Mucosa of descending colon (tissue), 3 donors: ENCODE measurements around the gene POLR1H. TPM values are rescaled to one million over a fixed set of nuclear protein-coding genes. Genes with fewer than 3 reads are reported as not detected.
"Not testable (repeated sequence)": the region's sequence is repeated elsewhere in the genome, so short reads cannot be mapped to it uniquely, and the experiment has no call there.

Experiments
- ATAC-seq: fragments of 200-7000 bp; cut with Tn5 transposase; one replicate; pipeline ENCODE4 v1.9.1; 2020; ENCODE audit warnings: mild to moderate bottlenecking, moderate library complexity
- DNase-seq, 3 donors: peaks; one replicate each; pipeline ENCODE4 v3.0.0-alpha.2; 2020
- H3K36me3 ChIP-seq: fragments of 200-600 bp; one replicate; pipeline ENCODE4 v1.8.0; 2021; ENCODE audit warnings: low read depth, mild to moderate bottlenecking
- H3K4me1 ChIP-seq: fragments of 200-600 bp; one replicate; pipeline ENCODE4 v1.8.0; 2021; ENCODE audit warnings: low read depth, mild to moderate bottlenecking
- H3K4me3 ChIP-seq: fragments of 200-600 bp; one replicate; pipeline ENCODE4 v1.8.0; 2021; ENCODE audit warnings: mild to moderate bottlenecking
- H3K9me3 ChIP-seq: fragments of 200-600 bp; one replicate; pipeline ENCODE4 v1.8.0; 2021; ENCODE audit warnings: mild to moderate bottlenecking
- intact Hi-C, 2 donors: fragments of 100-400 bp; cut with DNase I in 1 of 2; cut with micrococcal nuclease in 1 of 2; formaldehyde crosslinking; loops; one replicate each; pipeline versions ENCODE4 v1.11.0 to v1.11.1; 2022; cut with DNase I, micrococcal nuclease
- total RNA-seq, 3 donors: library from RNA; stranded (reverse); fragmentation: NEBNext Ultra II Directional in 2 of 3; extraction: Animal tissue kit (Norgen Biotek cat#: 25700) in 2 of 3; gene quantifications; one replicate each; pipeline versions ENCODE4 v1.2.1 to v1.2.4, GENCODE V29; 2021 to 2023
- TF ChIP-seq, protein P1 (sequence below): fragments of 200-600 bp; IDR thresholded peaks from one replicate; pipeline ENCODE4 v1.8.0; 2022; ENCODE audit warnings: antibody characterized with exemption, mild to moderate bottlenecking
- donor health status: DM: no; HTN: no; CAD: no; lungs with moderate emphysema.
- donor health status: DM: no; HTN: no; CAD: no.
- donor health status: DM: no; HTN: yes; CAD: no.

Gene POLR1H
- total RNA-seq, 3 donors from 2014 or later: 22.4 to 31.7 (median 23.0) TPM

DNA sequence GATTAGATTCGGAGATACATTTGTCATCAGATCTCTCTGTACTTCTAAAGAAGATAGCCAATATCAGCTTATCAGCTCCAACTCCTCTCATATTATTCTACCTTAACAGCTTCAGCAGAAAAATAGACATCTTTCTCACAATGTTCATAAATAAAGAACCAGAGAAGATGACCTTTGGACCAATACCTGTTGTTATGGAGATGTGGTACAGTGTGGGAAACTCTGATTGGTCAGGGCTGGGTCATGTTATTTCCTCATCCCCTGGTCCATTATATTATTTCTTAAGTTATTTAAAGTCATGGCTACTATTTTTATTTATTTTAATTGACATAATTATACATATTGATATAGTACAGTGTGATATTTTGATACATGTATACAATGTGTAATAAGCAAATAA is 35.9 kb upstream of the POLR1H start:
- ATAC-seq: peak; percentile 69
- Histone ChIP-seq H3K4me3 (no peak overlapping the region), H3K36me3 (no peaks in the 10 kb centered on the region), H3K4me1 (no peaks in the 10 kb centered on the region), H3K9me3 (no peaks in the 10 kb centered on the region)
- intact Hi-C loops: no loop called here
- no peak for DNase-seq
- TF ChIP-seq, protein P1, sequence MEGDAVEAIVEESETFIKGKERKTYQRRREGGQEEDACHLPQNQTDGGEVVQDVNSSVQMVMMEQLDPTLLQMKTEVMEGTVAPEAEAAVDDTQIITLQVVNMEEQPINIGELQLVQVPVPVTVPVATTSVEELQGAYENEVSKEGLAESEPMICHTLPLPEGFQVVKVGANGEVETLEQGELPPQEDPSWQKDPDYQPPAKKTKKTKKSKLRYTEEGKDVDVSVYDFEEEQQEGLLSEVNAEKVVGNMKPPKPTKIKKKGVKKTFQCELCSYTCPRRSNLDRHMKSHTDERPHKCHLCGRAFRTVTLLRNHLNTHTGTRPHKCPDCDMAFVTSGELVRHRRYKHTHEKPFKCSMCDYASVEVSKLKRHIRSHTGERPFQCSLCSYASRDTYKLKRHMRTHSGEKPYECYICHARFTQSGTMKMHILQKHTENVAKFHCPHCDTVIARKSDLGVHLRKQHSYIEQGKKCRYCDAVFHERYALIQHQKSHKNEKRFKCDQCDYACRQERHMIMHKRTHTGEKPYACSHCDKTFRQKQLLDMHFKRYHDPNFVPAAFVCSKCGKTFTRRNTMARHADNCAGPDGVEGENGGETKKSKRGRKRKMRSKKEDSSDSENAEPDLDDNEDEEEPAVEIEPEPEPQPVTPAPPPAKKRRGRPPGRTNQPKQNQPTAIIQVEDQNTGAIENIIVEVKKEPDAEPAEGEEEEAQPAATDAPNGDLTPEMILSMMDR: no peak

DNA sequence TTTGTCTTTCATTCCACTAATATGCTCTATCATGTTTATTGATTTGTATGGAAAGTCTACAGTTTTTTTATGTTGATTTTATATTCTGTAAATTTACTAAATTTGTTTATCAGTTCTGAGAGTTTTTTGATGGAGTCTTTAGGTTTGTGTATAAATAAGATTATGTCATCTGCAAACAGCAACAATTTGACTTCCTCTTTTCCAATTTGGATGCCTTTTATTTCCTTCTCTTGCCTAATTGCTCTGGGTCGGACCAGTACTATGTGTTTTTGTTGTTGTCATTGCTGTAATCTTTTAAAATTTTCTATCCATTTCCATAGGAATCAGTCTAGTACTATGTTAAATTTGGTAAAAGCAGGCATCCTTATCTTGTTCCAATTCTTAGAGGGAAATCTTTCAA is 31.5 kb upstream of the POLR1H start:
- no peaks in the 10 kb centered on the region for H3K9me3 ChIP-seq
- no peak overlapping the region for H3K4me3 ChIP-seq
- ATAC-seq: no peak
- no peak for DNase-seq
- H3K4me1 ChIP-seq: no peaks in the 10 kb centered on the region
- no peaks in the 10 kb centered on the region for H3K36me3 ChIP-seq
- intact Hi-C loops: no loop called here
- TF ChIP-seq, protein P1: no peak

DNA sequence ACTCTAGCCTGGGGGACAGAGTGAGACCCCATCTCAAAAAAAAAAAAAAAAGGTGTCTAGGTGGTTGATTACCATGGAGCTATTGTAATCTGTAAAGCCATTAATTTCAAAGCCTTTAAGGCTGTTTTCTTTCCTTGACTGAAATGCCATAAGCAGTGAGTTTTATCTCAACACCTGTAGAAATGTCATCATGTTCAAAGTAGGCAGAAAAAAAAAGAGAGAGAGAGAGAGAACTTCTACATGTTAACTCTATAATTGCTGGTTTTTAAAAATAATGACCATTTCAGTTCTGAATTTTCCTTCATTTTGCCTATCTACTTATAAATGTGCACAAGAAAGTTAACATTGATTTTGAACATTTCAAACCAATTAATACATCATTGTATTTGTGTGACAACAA is 29.7 kb upstream of the POLR1H start:
- intact Hi-C loops: no loop called here

DNA sequence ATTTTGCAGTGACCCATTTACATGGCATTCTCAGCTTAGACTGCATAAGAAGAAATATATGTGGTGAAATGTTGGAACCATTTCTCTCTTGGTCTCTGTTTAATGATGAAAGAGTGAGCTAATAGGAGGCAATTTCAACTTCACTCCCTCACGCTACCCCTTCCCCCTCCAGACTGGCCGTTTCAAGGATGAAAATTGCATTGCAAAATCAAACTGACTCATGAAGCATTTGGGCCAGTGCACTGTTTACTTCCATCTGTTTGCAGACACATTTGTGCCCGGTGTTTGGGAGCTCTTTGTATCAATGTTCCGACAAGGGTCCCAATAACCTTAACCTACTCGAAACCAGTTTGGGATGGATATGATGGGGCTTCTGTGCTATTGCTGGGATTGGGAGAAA is 27.6 kb upstream of the POLR1H start:
- DNase-seq, H3K4me3 ChIP-seq, H3K36me3 ChIP-seq, H3K9me3 ChIP-seq, H3K4me1 ChIP-seq, ATAC-seq, intact Hi-C loops: not testable (repeated sequence)

More for the DNA sequence above, 29.7 kb upstream of the POLR1H start:
- H3K4me1 ChIP-seq: no peaks in the 10 kb centered on the region
- H3K36me3 ChIP-seq: no peaks in the 10 kb centered on the region
- ATAC-seq: no peak
- no peaks in the 10 kb centered on the region for H3K9me3 ChIP-seq
- no peak for DNase-seq
- no peak overlapping the region for H3K4me3 ChIP-seq
- TF ChIP-seq, protein P1: no peak

DNA sequence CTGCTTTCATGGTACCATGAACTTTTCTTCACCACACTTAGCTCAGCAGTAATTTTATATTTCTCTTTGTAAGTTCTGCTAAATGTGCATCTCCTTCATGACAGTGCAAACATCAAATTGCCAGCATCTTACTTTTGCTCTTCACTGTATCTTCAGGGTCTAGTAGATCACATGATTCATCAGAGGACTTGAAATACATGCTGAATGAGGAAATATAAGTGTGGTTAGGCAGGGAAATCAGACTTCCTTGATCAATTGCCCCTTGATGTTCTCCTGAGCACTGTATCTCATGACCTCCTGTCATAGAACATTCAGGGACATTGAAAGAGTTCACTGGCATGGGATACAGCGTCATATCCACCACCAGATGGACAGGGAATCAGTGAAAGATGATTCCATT is 25.3 kb upstream of the POLR1H start:
- intact Hi-C loops: no loop called here
- Histone ChIP-seq H3K9me3 (no peaks in the 10 kb centered on the region), H3K36me3 (no peaks in the 10 kb centered on the region), H3K4me3 (no peak overlapping the region), H3K4me1 (no peaks in the 10 kb centered on the region)
- ATAC-seq: no peak
- TF ChIP-seq, protein P1: no peak
- no peak for DNase-seq

DNA sequence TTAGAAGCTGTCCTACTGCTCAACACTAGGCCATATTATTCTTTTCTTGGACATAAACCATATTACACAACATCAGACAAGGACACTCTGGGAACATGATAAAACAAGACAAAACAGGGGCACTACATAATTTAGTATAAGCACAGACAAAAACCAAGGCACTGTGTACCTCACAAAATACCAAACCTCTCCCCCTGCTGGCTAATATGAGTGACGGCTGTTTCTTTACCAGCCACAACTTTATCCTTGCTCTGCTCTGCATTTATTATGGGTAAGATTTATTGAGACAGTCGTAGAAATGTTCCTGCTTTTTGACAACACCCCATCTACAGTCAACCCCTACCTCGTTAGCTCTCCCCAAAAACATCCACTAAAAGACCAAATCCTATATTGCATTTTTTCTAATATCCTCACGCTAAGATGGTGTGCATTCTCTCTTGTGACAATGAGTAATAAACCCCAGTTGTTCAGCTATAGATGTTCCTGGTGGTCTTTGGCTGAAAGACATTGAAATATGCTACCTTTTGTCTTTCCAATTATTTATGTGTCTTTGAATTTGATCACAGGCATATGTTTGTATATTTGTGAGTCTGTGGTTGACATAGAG is 23.8 kb upstream of the POLR1H start:
- intact Hi-C loops: no loop called here
- H3K9me3 ChIP-seq: no peaks in the 10 kb centered on the region
- H3K4me1 ChIP-seq: no peaks in the 10 kb centered on the region
- TF ChIP-seq, protein P1: peak; percentile 29
- no peak overlapping the region for H3K4me3 ChIP-seq
- ATAC-seq (no peak), DNase-seq (no peak)
- H3K36me3 ChIP-seq: no peaks in the 10 kb centered on the region
